ENCODE results near the gene MUC4. TPM values are rescaled to one million over a fixed set of nuclear protein-coding genes. Genes with fewer than 3 reads are reported as not detected.

MUC4 gene
- total RNA-seq, 1 experiment from 2014 or later: 0.03 TPM

GRCh38 chr3:195800240-195800639 is 11.5 kb downstream of the MUC4 start:
- ChIA-PET POLR2A (interaction anchor here (0.7 kb wide), 1 partner anchor 8 kb away, joined by 5 read pairs; no protein-coding TSS in a partner anchor), CTCF (interaction anchor here (0.6 kb wide), 3 partner anchors 16 to 204 kb away, joined by 5 to 7 read pairs (median 5); no protein-coding TSS in a partner anchor)
- ATAC-seq (no peak), DNase-seq (ENCODE audit: low read depth, low spot score) (no peak)
- intact Hi-C loops (cut with micrococcal nuclease; ENCODE audit: unreplicated experiment): no loop called here
- no peaks in the 10 kb centered on the region for H3K4me1 ChIP-seq (ENCODE audit: control insufficient read depth, insufficient read depth, low read length)
- no peaks in the 10 kb centered on the region for H3K9me3 ChIP-seq (ENCODE audit: control insufficient read depth, insufficient read depth, low read depth, low read length)
- no TSS peak for BruUV-seq (replicated peaks)
- H3K27me3 ChIP-seq (ENCODE audit: control insufficient read depth, insufficient read depth, low read length): peaks cover 2% of the 10 kb centered on the region; the same call in 1 of the 2 replicates
- H3K36me3 ChIP-seq (ENCODE audit: control insufficient read depth, insufficient read depth, low read length): no peaks in the 10 kb centered on the region
- TF ChIP-seq TCF7L2 (IDR thresholded peaks at IDR 0.05; ENCODE audit: low read depth, low read length) (no peak), CTCF (IDR thresholded peaks at IDR 0.05) (no peak), REST (IDR thresholded peaks at IDR 0.05; ENCODE audit: insufficient read depth in 1 of 2, low read depth in 2 of 2, low read length in 1 of 2) (no peak), SIN3A (IDR thresholded peaks at IDR 0.05; ENCODE audit: borderline replicate concordance, insufficient read depth, low read depth, low read length) (no peak), POLR2AphosphoS5 (IDR thresholded peaks at IDR 0.05; ENCODE audit: low read depth, low read length) (no peak)
- H3K27ac ChIP-seq (ENCODE audit: low read length): no peak overlapping the region
- no peak overlapping the region for H3K4me3 ChIP-seq (ENCODE audit: low read depth in 2 of 2, low read length in 2 of 2)
- in situ Hi-C loops (cut with HindIII; ENCODE audit: low pct_unique_long_range_greater_than_20kb, low sequenced_read_pairs): no loop called here

GRCh38 chr3:195796795-195797194 is 14.9 kb downstream of the MUC4 start:
- no peaks in the 10 kb centered on the region for H3K9me3 ChIP-seq (ENCODE audit: control insufficient read depth, insufficient read depth, low read depth, low read length)
- ATAC-seq (no peak), DNase-seq (ENCODE audit: low read depth, low spot score) (no peak)
- TF ChIP-seq POLR2AphosphoS5 (IDR thresholded peaks at IDR 0.05; ENCODE audit: low read depth, low read length): no peak
- no peak for TF ChIP-seq REST (IDR thresholded peaks at IDR 0.05; ENCODE audit: insufficient read depth in 1 of 2, low read depth in 2 of 2, low read length in 1 of 2)
- no peak for TF ChIP-seq CTCF (IDR thresholded peaks at IDR 0.05)
- TF ChIP-seq TCF7L2 (IDR thresholded peaks at IDR 0.05; ENCODE audit: low read depth, low read length): no peak
- no peak for TF ChIP-seq SIN3A (IDR thresholded peaks at IDR 0.05; ENCODE audit: borderline replicate concordance, insufficient read depth, low read depth, low read length)
- in situ Hi-C loops (cut with HindIII; ENCODE audit: low pct_unique_long_range_greater_than_20kb, low sequenced_read_pairs) (no loop called here), intact Hi-C loops (cut with micrococcal nuclease; ENCODE audit: unreplicated experiment) (no loop called here)
- CTCF ChIA-PET: no interaction called here
- no peak overlapping the region for H3K4me3 ChIP-seq (ENCODE audit: low read depth in 2 of 2, low read length in 2 of 2)
- H3K27me3 ChIP-seq (ENCODE audit: control insufficient read depth, insufficient read depth, low read length): peaks cover 2% of the 10 kb centered on the region; the same call in 1 of the 2 replicates
- POLR2A ChIA-PET: no interaction called here
- BruUV-seq (replicated peaks): no TSS peak
- no peaks in the 10 kb centered on the region for H3K4me1 ChIP-seq (ENCODE audit: control insufficient read depth, insufficient read depth, low read length)
- H3K36me3 ChIP-seq (ENCODE audit: control insufficient read depth, insufficient read depth, low read length): no peaks in the 10 kb centered on the region
- no peak overlapping the region for H3K27ac ChIP-seq (ENCODE audit: low read length)
